HG03439 (cell line): ENCODE data around the gene AP5Z1.

ENCODE experiments used
- ATAC-seq: cut with Tn5 transposase; IDR thresholded peaks from one replicate; pipeline ENCODE4 v1.9.1; 2021; ENCODE audit warnings: mild to moderate bottlenecking, moderate library complexity; ENCODE audit not compliant: unreplicated experiment

The AP5Z1 gene

DNA sequence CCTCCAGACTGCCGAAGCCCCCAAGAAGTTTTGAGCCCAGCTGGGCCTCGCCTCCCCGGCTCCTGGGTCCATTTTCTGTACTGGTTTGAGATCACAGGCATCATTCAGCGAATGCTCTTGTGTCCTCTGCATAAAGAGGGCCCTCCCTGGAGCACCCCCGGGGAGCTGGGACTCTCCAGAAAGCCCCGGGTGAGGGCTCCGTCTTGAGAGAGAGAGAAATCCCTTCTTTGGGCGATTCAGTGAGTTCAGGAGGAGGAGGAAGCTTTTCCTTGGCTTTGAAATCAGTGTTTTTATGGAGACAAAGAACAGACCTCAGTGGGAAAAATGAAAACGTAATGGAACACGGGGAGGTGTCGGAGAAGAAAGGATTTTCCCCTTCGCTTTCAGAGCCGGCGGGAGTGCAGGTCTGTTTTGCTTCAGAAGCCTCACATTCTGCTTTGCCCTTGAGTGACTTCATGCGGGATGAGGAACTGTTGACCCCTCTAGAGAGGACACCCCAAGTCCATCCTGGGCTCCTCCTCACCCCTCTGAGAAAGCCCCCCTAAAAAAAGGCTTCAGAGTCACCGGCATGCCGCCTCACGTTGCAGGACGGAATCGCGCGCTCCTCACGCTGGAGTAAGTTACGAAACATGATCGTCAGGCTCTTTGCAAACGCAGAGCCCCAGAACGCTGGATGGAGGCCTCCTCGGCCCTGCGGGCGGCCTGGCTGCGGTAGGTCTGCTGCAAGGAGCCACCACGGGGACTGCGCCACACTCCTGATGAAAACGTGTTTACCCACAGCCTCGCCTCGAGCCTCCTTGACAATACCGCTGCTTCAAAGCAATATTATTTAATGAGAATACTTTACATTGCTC lies 8.5 kb upstream of the AP5Z1 start:
- ATAC-seq = no peak

DNA sequence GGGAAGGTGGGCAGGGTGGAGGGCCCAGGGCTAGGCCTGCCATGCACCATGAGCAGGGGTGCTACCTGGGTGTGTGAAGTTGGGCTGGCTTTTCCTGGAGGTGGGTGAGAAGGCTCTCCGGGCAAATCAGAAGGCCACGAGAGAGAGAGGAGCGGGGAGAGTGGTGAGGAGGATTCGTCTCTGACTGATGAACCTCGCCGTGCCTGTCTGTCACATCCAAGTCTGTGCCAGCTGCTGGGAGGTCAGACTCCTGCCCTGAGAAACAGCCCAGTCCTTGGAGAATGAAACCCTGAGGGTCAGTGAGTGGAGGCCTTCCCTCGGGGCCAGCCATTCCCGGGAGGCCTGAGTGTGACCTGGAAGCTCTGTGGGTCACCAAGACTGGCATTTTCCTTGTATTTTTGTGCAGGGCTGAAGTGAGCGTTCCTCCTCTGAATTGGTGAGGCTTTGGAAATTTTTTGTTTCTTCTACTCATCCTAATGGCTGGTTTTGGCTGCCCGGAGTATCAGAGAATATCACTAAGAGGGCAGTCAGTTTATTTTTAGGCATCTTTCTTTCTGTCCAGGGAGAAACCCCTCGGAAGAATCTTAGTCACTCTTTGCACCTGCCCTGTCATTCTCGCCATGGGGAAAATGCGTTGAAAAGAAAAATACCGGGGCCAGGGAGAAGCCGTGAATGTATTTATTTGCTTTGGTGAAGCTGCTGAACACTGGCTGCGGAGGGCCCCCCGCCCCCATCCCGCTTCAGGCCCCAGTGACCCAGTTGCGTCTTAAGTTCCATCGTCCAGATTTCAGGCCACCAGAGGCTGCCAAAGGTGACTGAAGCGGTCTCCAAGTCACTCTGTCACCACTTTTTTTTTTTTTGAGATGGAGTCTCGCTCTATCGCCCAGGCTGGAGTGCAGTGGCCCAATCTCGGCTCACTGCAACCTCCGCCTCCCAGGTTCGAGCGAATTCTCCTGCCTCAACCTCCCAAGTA lies 6.5 kb upstream of the AP5Z1 start:
- no peak for ATAC-seq

DNA sequence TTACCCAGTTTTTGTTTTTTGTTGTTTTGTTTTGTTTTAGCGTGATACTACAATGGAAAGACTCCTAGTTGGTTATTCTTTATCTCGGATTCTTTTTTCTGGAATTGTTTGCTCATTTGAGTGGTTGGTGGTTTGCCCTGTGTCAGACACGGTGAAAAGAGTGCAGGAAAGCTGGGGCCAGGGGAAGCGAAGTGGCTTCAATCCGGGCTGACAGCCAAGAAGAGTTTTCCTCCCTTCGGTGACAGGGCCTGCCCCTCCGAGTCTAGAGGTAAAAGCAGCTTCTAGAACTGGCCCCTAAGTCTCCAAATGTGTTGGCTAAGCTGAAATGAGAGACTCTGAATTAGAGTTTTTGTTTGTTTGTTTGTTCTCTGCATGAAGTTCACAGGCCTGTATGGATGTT lies 5.7 kb upstream of the AP5Z1 start:
- no peak for ATAC-seq

DNA sequence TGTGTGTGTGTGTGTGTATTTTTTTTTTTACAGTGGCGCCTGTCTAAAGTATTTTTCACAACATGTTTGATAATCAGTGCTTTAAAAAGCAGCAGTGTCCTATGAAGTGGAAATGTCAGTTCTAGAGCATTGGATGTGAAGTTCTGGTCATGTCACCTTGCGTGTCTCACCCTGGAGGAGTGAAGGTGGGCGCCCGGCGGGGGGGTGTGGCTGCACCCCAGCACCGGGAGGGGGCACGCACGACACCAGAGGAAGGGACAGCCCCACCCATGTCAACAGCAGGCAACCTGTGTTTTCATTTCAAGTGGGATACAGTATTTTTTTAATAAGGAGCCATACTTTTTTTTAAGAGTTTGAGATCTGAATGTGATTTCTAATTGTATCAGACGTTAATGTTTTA lies 4.5 kb upstream of the AP5Z1 start:
- no peak for ATAC-seq

DNA sequence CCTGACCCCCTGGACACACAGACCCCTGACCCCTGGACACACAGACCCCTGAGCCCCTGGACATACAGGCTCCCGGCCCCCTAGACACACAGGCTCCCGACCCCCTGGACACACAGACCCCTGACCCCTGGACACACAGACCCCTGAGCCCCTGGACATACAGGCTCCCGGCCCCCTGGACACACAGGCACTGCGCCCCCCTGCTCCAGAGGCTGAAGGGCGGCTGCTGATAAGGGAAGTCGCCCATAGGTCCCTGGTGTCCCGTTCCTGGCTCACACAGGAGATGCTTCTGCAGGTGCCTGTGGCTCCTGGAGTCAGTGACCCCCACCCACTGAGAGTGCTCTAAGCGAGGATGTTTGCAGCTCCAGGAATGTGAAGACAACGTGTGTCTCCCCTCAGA lies 3.7 kb upstream of the AP5Z1 start:
- ATAC-seq = no peak

DNA sequence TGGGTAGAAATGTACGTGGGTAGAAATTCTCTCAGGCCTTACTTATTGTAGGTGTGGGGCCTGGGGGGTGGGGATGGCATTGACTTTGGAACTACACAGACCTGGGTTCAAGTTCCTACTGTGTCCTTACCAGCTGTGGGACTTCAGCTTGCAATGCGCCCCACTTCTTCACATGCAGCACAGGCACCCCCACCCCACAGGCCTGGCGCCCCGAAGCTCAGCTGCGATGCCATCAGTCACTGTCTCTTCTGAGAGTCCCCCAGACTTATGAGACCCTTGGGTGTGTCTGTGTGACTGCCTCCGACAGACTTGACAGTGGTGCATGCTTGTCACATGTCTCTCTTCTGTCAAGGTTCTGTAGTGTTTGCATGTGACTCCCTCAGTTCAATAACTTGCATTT lies 3.1 kb upstream of the AP5Z1 start:
- ATAC-seq = no peak

DNA sequence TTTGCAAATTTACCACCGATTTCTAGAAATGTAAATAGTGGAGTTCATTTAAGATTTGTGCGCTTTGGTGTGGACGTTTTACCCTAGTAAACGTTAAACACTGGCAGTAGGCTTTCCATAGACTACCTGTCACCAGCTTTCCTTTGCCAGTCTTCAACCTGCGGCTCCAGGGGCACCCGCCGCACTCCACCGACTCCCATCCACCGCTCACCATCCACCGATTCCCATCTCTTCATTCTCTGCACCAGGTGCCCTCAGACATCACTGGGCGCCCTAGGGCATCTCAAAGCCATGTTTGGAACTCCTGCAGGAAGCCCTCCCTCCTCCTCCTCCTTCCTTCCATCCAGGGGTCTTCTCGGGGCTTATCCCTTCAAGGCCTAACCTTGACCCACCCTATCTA lies 1.4 kb upstream of the AP5Z1 start:
- no peak for ATAC-seq

DNA sequence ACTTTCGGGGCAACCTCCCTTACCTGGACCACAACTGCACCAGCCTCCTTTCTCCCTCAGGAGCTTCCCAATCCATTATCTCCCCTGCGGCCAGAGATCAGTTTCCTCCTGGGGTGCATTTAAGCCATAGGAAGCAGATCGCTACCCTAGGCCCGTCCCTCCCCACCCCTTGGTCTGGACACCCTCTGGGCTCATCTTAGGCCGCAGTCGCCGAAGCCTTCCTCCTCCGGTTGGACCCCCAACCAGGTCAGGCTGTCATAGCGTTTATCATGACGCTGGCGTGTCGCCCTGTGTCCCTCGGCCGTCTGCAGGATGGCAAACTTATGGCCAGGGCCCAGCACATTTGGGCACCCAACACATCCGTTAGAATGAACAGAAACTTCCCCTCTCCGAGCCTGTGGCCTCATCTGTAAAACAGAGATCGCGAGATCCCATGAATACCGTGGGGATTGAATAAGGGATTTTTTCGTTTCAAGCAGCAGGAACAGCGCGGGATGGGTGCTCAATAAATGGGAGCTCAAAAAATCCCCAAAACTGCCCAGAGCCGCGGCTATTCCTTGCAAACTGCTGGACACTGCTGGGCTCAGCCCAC lies 669 bp upstream of the AP5Z1 start:
- peak; percentile 24 for ATAC-seq

DNA sequence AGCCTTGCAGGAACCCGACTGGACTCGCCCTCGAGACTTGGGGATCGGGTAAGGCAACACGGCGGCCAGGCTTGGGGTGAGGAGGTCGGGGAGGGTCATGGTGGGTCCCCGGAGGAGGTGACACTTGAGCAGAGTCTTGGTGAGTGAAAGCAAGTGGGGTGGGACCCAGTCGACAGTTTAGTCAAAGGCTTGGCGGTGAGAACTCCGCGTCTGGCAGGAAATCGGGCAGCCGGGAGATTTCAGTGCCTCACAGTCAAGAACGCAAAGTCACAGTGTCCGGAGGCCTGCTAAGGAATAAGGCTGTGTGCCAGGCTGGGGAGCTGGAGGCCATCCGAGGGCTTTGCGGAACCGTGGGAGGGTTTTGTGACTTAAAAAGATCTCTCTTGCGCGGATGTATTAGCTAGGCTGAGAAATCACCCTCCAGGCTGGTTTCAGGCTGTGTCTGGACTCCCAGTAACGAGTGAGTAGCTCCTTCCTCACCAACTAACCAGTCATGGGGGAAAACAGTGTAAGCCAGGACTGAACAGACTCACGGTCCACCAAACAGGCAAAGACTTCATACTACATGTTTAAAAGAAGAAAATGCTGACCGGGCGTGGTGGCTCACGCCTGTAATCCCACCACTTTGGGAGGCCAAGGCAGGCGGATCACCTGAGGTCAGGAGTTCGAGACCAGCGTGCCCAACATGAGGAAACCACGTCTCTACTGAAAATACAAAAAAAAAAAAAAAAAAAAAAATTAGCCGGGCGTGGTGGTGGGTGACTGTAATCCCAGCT lies 613 bp downstream of the AP5Z1 start:
- no peak for ATAC-seq

DNA sequence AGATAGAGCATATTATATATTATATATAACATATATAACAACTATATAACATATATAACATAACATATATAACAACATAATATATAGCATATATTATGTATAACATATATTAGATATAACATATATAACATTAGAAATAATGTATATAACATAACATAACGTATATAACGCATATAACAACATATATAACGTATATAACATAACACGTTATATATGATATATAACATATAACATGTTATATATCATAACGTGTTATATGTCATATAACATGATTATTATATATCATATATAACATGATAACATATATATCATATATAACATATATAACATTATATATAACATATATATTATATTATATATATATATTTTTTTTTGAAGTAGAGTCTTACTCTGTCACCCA lies 3.7 kb downstream of the AP5Z1 start:
- no peak for ATAC-seq

DNA sequence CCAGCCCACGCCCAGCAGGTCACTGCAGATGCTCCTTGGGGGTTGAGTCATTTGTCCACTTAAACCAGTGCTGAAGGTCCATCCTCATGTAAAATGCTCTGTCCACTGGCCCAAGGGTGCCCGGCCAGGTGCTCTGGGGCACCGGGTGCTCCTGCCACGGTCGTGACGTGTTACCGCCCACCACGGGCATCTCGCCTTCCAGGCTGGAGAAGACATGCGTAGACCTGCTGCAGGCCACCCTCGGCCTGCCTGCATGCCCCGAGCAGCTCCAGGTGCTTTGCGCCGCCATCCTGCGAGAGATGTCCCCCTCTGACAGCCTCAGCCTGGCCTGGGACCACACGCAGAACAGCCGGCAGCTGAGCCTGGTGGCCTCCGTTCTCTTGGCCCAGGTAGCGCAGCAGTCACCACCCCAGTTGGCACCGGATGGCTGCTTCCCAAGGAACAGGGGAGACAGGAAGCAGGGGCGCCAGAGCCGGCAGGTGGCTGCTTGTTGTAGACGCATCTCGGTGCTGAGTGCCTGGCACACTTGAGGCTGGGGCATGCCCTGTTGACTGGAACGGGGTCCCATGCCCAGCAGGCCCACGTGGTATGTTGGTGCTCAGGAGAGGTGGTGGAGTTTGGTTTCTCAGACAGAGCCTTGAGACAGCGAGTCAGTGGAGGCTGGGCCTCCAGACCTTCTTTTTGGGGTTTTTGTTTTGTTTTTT lies 6.1 kb downstream of the AP5Z1 start:
- no peak for ATAC-seq

DNA sequence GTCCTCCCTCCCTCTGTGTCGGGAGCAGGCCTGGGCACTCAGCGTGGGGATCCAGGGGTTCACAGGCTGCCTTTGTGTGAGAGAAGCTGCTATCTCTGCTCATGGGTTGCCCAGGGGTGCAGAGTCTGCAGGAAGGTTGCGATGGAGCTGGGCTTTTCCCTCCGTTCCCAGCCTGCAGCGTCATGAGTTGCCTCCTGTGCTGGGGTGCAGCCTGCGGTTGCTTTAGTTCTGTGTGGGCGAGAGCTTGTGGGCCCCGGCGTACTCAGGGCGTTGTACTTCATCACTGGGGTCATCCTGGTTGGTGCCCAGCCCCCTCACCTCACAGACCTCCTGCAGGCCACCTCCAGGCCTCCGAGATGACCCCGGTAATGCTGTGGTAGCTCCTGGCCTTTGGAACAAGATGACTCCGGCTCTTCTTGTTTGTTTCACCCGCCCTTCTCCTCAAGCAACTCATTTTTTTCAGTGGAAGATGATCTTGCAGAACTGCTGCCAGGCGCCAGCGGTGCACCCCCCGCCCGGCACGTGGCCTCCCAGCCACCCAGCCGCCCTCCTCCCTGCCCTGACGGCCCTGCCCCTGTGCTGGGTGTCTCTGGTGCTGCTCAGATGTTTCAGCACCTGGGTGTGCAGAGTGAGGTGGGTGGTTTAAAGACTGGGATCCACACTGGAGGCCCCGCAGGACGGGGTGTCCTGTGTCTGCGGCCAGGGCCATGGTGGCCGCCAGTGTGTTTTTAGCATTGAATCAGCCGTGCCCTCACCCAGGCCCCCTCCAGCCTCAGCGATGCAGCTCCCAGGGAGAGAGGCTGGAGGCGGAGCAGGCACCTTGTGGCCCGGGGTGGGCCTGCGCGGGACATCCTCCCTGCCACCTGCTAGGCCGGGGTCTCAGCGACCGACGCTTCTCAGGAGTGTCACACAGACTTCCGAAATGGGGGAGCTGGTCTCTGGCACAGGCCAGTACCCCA lies 7.2 kb downstream of the AP5Z1 start:
- no peak for ATAC-seq

DNA sequence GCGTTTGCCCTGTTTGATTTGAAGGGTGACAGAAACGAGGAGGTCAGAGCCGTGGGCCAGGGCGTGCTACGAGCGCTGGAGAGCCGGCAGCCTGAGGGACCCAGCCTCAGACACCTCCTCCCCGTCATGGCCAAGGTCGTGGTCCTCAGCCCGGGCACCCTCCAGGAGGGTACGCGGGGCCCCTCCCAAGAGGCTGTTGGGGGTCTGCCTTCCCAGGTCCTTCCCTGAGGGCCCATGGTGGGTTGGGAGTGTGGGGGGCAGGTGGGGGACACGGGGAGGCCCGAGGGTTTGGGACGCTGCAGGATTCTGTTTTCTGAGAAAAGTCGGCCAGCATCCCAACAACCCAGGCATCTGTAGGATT lies 7.8 kb downstream of the AP5Z1 start:
- no peak for ATAC-seq

DNA sequence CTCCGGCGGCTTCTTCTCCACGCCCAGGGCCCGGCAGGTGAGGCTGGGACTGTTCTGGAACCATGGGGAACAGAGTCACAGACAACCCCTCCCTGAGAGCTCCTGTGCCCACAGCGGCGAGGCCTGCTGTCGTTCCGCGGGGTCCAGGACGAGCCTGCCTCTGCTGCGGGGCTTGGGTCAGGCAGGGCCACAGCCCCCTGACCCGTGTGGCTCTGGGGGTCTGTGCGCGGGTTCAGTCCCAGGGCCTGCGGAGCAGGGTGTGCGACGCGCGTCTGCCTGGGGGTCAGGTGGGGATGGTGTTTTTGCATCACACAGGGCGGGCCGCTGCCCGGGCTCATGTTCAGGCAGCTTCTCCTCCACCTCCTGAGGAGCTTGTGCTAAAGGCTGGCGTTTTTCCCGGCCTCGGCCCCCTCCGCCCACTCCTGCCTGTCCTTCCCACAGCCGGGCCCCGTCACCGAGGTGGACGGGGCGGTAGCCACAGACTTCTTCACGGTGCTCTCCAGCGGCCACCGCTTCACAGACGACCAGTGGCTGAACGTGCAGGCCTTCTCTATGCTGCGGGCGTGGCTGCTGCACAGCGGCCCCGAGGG lies 8.4 kb downstream of the AP5Z1 start:
- no peak for ATAC-seq

DNA sequence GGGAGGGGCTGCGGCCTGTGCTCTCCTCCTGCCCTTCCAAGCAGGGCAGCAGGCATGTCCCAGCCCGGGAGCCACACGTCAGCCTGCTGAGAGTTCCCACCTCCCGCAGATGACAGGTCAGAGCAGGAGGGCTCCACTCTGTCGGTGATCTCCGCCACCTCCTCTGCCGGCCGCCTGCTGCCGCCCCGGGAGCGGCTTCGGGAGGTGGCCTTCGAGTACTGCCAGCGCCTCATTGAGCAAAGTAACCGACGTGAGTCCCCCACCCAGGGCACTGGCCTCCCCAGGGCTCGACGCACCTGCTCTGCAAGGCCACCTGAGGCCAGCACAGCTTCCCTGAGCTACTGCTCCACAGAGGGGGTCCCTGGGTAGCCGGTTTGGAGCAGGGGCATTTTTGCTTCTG lies 9.4 kb downstream of the AP5Z1 start:
- no peak for ATAC-seq

DNA sequence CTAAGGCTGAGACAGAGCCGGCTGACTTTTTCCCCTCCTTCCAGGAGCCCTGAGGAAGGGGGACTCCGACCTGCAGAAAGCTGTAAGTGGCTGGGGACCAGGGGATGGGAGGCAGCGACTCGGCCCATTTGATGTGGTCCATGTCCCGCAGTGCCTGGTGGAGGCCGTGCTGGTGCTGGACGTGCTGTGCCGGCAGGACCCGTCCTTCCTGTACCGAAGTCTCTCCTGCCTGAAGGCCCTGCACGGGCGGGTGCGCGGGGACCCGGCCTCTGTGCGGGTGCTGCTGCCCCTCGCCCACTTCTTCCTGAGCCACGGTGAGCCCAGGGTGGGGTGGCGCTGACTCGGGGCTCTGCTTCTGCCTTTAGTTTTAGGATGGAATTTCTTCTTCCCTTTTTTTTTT lies 9.9 kb downstream of the AP5Z1 start:
- ATAC-seq = no peak

DNA sequence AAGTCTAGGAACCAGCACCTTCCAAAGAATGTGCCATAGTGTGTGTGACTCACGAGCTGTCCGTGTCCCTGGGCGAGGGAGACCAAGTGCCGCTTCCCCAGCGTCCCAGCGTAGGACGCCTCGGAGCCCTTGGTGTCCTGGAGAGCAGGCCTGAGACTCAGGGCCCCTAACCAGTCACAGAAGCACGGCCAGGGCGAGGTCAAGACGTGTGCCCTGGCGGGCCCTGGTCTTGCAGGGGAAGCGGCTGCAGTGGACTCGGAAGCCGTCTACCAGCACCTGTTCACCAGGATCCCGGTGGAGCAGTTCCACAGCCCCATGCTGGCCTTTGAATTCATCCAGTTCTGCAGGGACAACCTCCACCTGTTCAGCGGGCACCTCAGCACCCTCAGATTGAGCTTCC lies 10.6 kb downstream of the AP5Z1 start:
- no peak for ATAC-seq

DNA sequence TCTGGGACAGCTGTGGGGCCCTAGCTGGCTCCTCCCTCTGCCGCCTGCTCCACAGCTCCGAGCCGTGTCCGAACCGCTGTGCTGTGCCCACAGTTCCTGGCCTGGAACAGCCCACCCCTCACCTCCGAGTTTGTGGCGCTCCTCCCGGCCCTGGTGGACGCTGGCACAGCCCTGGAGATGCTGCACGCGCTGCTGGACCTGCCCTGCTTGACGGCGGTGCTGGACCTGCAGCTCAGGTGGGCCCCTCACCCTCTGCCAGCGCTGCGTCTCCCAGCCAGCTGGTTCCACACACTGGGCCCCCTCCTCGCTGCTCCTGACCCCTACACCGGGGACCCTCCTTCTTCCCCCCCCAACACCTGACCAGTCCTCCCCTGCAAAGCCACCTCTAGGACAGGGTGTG lies 12.1 kb downstream of the AP5Z1 start:
- ATAC-seq = no peak
